Upper lobe of left lung (tissue), 6 donors: ENCODE measurements around the gene UXS1. TPM values are rescaled to one million over a fixed set of nuclear protein-coding genes. Genes with fewer than 3 reads are reported as not detected.

Experiments used
- ATAC-seq, 2 donors: fragments of 200-7000 bp; cut with Tn5 transposase; one replicate each; pipeline ENCODE4 v1.9.1; 2022; ENCODE audit warnings: mild to moderate bottlenecking in 2 of 2, moderate library complexity in 2 of 2; ENCODE audit not compliant: low FRiP score in 2 of 2
- DNase-seq, 2 donors: peaks; one replicate each; pipeline ENCODE4 v3.0.0-alpha.2; 2019 to 2020
- H3K27ac ChIP-seq, 4 donors: fragments of 200-600 bp; sonication (generic); one replicate each; pipeline ENCODE4 v1.5.1; 2016 to 2019
- H3K27me3 ChIP-seq, 4 donors: fragments of 200-600 bp; sonication (generic); one replicate each; pipeline ENCODE4 v1.5.1; 2017 to 2019
- H3K36me3 ChIP-seq, 4 donors: fragments of 200-600 bp; sonication (generic); one replicate each; pipeline ENCODE4 v1.5.1; 2016 to 2019
- H3K4me1 ChIP-seq, 4 donors: fragments of 200-600 bp; sonication (generic); one replicate each; pipeline ENCODE4 v1.5.1; 2018 to 2019
- H3K4me3 ChIP-seq, 4 donors: fragments of 200-600 bp; sonication (generic); one replicate each; pipeline ENCODE4 v1.5.1; 2017 to 2019; ENCODE audit warnings: mild to moderate bottlenecking in 2 of 4, moderate library complexity in 1 of 4
- H3K9me3 ChIP-seq, 4 donors: fragments of 200-600 bp; sonication (generic); one replicate each; pipeline ENCODE4 v1.5.1; 2018 to 2019
- CTCF ChIP-seq, 6 experiments: fragments of 450-650 bp in 4 of 6; fragments of 200-600 bp in 2 of 6; sonication (generic) in 2 of 6; IDR thresholded peaks; one replicate each; pipeline ENCODE4 v1.5.1; 2016 to 2019; ENCODE audit warnings: antibody characterized with exemption in 6 of 6
- EP300 ChIP-seq, 4 donors: sonication (generic); formaldehyde crosslinking; IDR thresholded peaks; one replicate each; pipeline ENCODE4 v1.5.1; 2017; ENCODE audit warnings: antibody characterized with exemption in 4 of 4, control low read depth in 2 of 4
- POLR2A ChIP-seq, 4 donors: fragments of 450-650 bp; IDR thresholded peaks; one replicate each; pipeline ENCODE4 v1.5.1; 2016 to 2017; ENCODE audit warnings: antibody characterized with exemption in 4 of 4, mild to moderate bottlenecking in 2 of 4
- POLR2AphosphoS5 ChIP-seq, 2 donors: sonication (generic); formaldehyde crosslinking; IDR thresholded peaks; one replicate each; pipeline ENCODE4 v1.5.1; 2017; ENCODE audit warnings: antibody characterized with exemption in 2 of 2
- WGBS, 2 donors: methylation state at CpG; one replicate each; pipeline ENCODE4 v1.1.5; 2017 to 2018; 5-methylcytosine and 5-hydroxymethylcytosine counted together
- total RNA-seq, 6 donors: library from RNA; depleted of rRNA in 4 of 6; stranded (reverse); fragments of >200 nt in 4 of 6; gene quantifications; one replicate each; pipeline versions ENCODE4 v1.1.0 to v1.2.1, GENCODE V29; 2016 to 2021
- donor health status: DM: no; HTN: no; CAD: no; lungs with moderate emphysema.
- donor health status: DM: no; HTN: yes; CAD: no; lungs with severe emphysema.

UXS1 gene
- total RNA-seq, 6 donors from 2014 or later: 53.1 to 183 (median 93.5) TPM

- no peaks in the 10 kb centered on the region for H3K27me3 ChIP-seq
- no peaks in the 10 kb centered on the region for H3K36me3 ChIP-seq
- no peaks in the 10 kb centered on the region for H3K9me3 ChIP-seq
- TF ChIP-seq POLR2AphosphoS5 (IDR thresholded peaks at IDR 0.05) (no peak), CTCF (IDR thresholded peaks at IDR 0.05) (no peak), POLR2A (IDR thresholded peaks at IDR 0.05) (no peak), EP300 (IDR thresholded peaks at IDR 0.05) (no peak)
- no peak overlapping the region for H3K4me3 ChIP-seq
- WGBS, 2 donors: 61 to 75% methylated on average over 5 of the region's 5 CpGs
- H3K27ac ChIP-seq: peak overlapping the region in 2 of 4 donors; percentile 4 to 23
- DNase-seq: no peak
- no peak for ATAC-seq
- H3K4me1 ChIP-seq: peaks cover 17 to 56% (median 33%) of the 10 kb centered on the region in 4 donors
Observed at GRCh38 chr2:106191511-106192016, 2.5 kb downstream of the UXS1 start.

GRCh38 chr2:106189764-106190468 lies 4.2 kb downstream of the UXS1 start:
- ATAC-seq (no peak), DNase-seq (no peak)
- Histone ChIP-seq H3K36me3 (no peaks in the 10 kb centered on the region), H3K4me1 (peaks cover 17 to 52% (median 30%) of the 10 kb centered on the region in 4 donors), H3K9me3 (no peaks in the 10 kb centered on the region), H3K27ac (peak overlapping the region in 3 of 4 donors; percentile 11 to 53 (median 32)), H3K4me3 (no peak overlapping the region), H3K27me3 (no peaks in the 10 kb centered on the region)
- 77 to 79% methylated on average over 5 of the region's 5 CpGs for WGBS, 2 donors
- TF ChIP-seq CTCF (IDR thresholded peaks at IDR 0.05) (no peak), EP300 (IDR thresholded peaks at IDR 0.05) (no peak), POLR2A (IDR thresholded peaks at IDR 0.05) (no peak), POLR2AphosphoS5 (IDR thresholded peaks at IDR 0.05) (no peak)

- Histone ChIP-seq H3K4me3 (no peak overlapping the region), H3K9me3 (no peaks in the 10 kb centered on the region), H3K27me3 (no peaks in the 10 kb centered on the region), H3K4me1 (peaks cover 19 to 52% (median 29%) of the 10 kb centered on the region in 4 donors), H3K27ac (peak overlapping the region in 3 of 4 donors; percentile 11 to 53 (median 32)), H3K36me3 (no peaks in the 10 kb centered on the region)
- DNase-seq (no peak), ATAC-seq (peak in 1 of 2 donors; percentile 5)
- WGBS, 2 donors: 57 to 60% methylated on average over 6 of the region's 6 CpGs
- TF ChIP-seq EP300 (IDR thresholded peaks at IDR 0.05) (no peak), POLR2AphosphoS5 (IDR thresholded peaks at IDR 0.05) (no peak), CTCF (IDR thresholded peaks at IDR 0.05) (no peak), POLR2A (IDR thresholded peaks at IDR 0.05) (no peak)
Observed at GRCh38 chr2:106189325-106189724, 4.8 kb downstream of the UXS1 start.

GRCh38 chr2:106187273-106187891 lies 6.7 kb downstream of the UXS1 start:
- H3K4me1 ChIP-seq: peaks cover 15 to 55% (median 27%) of the 10 kb centered on the region in 4 donors
- DNase-seq: no peak
- 81 to 87% methylated on average over 14 of the region's 14 CpGs for WGBS, 2 donors

More at GRCh38 chr2:106187273-106187891, 6.7 kb downstream of the UXS1 start:
- Histone ChIP-seq H3K27ac (peak overlapping the region in 1 of 4 donors; percentile 42), H3K27me3 (no peaks in the 10 kb centered on the region), H3K36me3 (no peaks in the 10 kb centered on the region), H3K9me3 (no peaks in the 10 kb centered on the region), H3K4me3 (no peak overlapping the region)
- ATAC-seq: no peak
- TF ChIP-seq CTCF (IDR thresholded peaks at IDR 0.05) (no peak), POLR2A (IDR thresholded peaks at IDR 0.05) (no peak)
